ENCODE data around the gene OGFOD3.

- no peak for TF ChIP-seq SP1 (IDR thresholded peaks at IDR 0.05)
- no peak for TF ChIP-seq FOXK2 (IDR thresholded peaks at IDR 0.05)
- no peak for TF ChIP-seq NFRKB (IDR thresholded peaks at IDR 0.05)
- TF ChIP-seq FOXM1 (IDR thresholded peaks at IDR 0.05; ENCODE audit: borderline replicate concordance): peak; percentile 93
- no peak for TF ChIP-seq PKNOX1 (IDR thresholded peaks at IDR 0.05)
- no peak for TF ChIP-seq BHLHE40 (IDR thresholded peaks at IDR 0.05; ENCODE audit: borderline replicate concordance)
- TF ChIP-seq ARNT (IDR thresholded peaks at IDR 0.05): peak; percentile 88
- no peak for TF ChIP-seq ZNF384 (IDR thresholded peaks at IDR 0.05)
- TF ChIP-seq FOXA1 (IDR thresholded peaks at IDR 0.05): no peak
Measured at GRCh38 chr17:82418001-82418986, at the start of gene OGFOD3, which contains the start of gene HEXD.
